NB4 (cell line): ENCODE results near the gene TUFM.

Experiments
- DNase-seq: peaks from one replicate; pipeline ENCODE4 v3.0.0; 2010; ENCODE audit warnings: low read depth
- H3K4me3 ChIP-seq: one replicate; pipeline ENCODE4 v1.5.1; 2011; ENCODE audit warnings: mild to moderate bottlenecking, low read depth, low read length, moderate library complexity
- CTCF ChIP-seq: IDR thresholded peaks from one replicate; pipeline ENCODE4 v1.5.1; 2012; ENCODE audit warnings: low read depth, low read length
- MAX ChIP-seq: IDR thresholded peaks from 2 replicates; pipeline ENCODE4 v1.6.1; 2011; ENCODE audit warnings: low read depth, low read length
- MYC ChIP-seq: IDR thresholded peaks from 2 replicates; pipeline ENCODE4 v1.6.1; 2011; ENCODE audit warnings: low read depth, low read length
- POLR2A ChIP-seq: IDR thresholded peaks from 2 replicates; pipeline ENCODE4 v1.6.1; 2011; ENCODE audit warnings: mild to moderate bottlenecking; ENCODE audit not compliant: insufficient read length; ENCODE audit errors: extremely low read depth

The TUFM gene

GRCh38 chr16:28863929-28864793, 18.0 kb upstream of the TUFM start:
- H3K4me3 ChIP-seq: peak overlapping the region; percentile 93
- peak; percentile 35 for DNase-seq
- no peak for TF ChIP-seq MYC

GRCh38 chr16:28859326-28859725, 13.2 kb upstream of the TUFM start:
- TF ChIP-seq POLR2A: no peak
- no peak for TF ChIP-seq MAX
- no peak for TF ChIP-seq CTCF
- no peak for TF ChIP-seq MYC
- no peak overlapping the region for H3K4me3 ChIP-seq
- no peak for DNase-seq

- H3K4me3 ChIP-seq: no peak overlapping the region
- no peak for TF ChIP-seq MAX
- TF ChIP-seq POLR2A: no peak
- TF ChIP-seq CTCF: no peak
- no peak for TF ChIP-seq MYC
- no peak for DNase-seq
Observed at GRCh38 chr16:28858421-28858820, 12.3 kb upstream of the TUFM start.

- no peak for DNase-seq
- H3K4me3 ChIP-seq: peak overlapping the region; percentile 76
- TF ChIP-seq CTCF (no peak), POLR2A (no peak), MAX (no peak), MYC (no peak)
Observed at GRCh38 chr16:28846933-28847273, 755 bp upstream of the TUFM start.

- peak overlapping the region; percentile 99 for H3K4me3 ChIP-seq
- DNase-seq: no peak
- TF ChIP-seq POLR2A (no peak), MAX (peak; percentile 60; the same call in 1 of the 2 replicates), MYC (no peak; the same call in 1 of the 2 replicates)
Observed at GRCh38 chr16:28845761-28846079, 428 bp downstream of the TUFM start.

GRCh38 chr16:28845293-28845692, 855 bp downstream of the TUFM start:
- peak; percentile 72 for DNase-seq
- TF ChIP-seq MYC (no peak), POLR2A (no peak)
- H3K4me3 ChIP-seq: peak overlapping the region; percentile 99

GRCh38 chr16:28844226-28844885, 1.8 kb downstream of the TUFM start:
- H3K4me3 ChIP-seq: no peak overlapping the region
- TF ChIP-seq MYC (no peak), CTCF (no peak), POLR2A (no peak), MAX (no peak)
- no peak for DNase-seq
